ENCODE measurements around the gene FADS1. TPM values are rescaled to one million over a fixed set of nuclear protein-coding genes. Genes with fewer than 3 reads are reported as not detected.

The FADS1 gene
- total RNA-seq, 1 donor from 2014 or later: 155 TPM

- Mint-ChIP-seq H3K4me3 (ENCODE audit: unreplicated experiment) (no peak overlapping the region), H3K27ac (ENCODE audit: unreplicated experiment) (no peak overlapping the region), H3K9me3 (ENCODE audit: unreplicated experiment) (peaks cover 5% of the 10 kb centered on the region), H3K36me3 (ENCODE audit: unreplicated experiment) (no peaks in the 10 kb centered on the region), H3K4me1 (ENCODE audit: low read depth, unreplicated experiment) (peaks cover 1% of the 10 kb centered on the region), H3K27me3 (ENCODE audit: unreplicated experiment) (peaks cover 8% of the 10 kb centered on the region)
- TF ChIP-seq, protein P1, sequence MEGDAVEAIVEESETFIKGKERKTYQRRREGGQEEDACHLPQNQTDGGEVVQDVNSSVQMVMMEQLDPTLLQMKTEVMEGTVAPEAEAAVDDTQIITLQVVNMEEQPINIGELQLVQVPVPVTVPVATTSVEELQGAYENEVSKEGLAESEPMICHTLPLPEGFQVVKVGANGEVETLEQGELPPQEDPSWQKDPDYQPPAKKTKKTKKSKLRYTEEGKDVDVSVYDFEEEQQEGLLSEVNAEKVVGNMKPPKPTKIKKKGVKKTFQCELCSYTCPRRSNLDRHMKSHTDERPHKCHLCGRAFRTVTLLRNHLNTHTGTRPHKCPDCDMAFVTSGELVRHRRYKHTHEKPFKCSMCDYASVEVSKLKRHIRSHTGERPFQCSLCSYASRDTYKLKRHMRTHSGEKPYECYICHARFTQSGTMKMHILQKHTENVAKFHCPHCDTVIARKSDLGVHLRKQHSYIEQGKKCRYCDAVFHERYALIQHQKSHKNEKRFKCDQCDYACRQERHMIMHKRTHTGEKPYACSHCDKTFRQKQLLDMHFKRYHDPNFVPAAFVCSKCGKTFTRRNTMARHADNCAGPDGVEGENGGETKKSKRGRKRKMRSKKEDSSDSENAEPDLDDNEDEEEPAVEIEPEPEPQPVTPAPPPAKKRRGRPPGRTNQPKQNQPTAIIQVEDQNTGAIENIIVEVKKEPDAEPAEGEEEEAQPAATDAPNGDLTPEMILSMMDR (IDR thresholded peaks at IDR 0.05; ENCODE audit: partially characterized antibody, unreplicated experiment): no peak
- DNase-seq: no peak
Observed at GRCh38 chr11:61775606-61776554, 40.9 kb downstream of the FADS1 start.

GRCh38 chr11:61775106-61775505 lies 41.7 kb downstream of the FADS1 start:
- no peak overlapping the region for H3K27ac Mint-ChIP-seq (ENCODE audit: unreplicated experiment)
- no peak overlapping the region for H3K4me3 Mint-ChIP-seq (ENCODE audit: unreplicated experiment)
- H3K36me3 Mint-ChIP-seq (ENCODE audit: unreplicated experiment): no peaks in the 10 kb centered on the region
- H3K4me1 Mint-ChIP-seq (ENCODE audit: low read depth, unreplicated experiment): peaks cover 1% of the 10 kb centered on the region
- DNase-seq: no peak
- peaks cover 5% of the 10 kb centered on the region for H3K9me3 Mint-ChIP-seq (ENCODE audit: unreplicated experiment)
- peaks cover 8% of the 10 kb centered on the region for H3K27me3 Mint-ChIP-seq (ENCODE audit: unreplicated experiment)
- TF ChIP-seq, protein P1 (IDR thresholded peaks at IDR 0.05; ENCODE audit: partially characterized antibody, unreplicated experiment): no peak

- peaks cover 5% of the 10 kb centered on the region for H3K9me3 Mint-ChIP-seq (ENCODE audit: unreplicated experiment)
- H3K4me3 Mint-ChIP-seq (ENCODE audit: unreplicated experiment): no peak overlapping the region
- no peaks in the 10 kb centered on the region for H3K36me3 Mint-ChIP-seq (ENCODE audit: unreplicated experiment)
- peaks cover 8% of the 10 kb centered on the region for H3K27me3 Mint-ChIP-seq (ENCODE audit: unreplicated experiment)
- TF ChIP-seq, protein P1 (IDR thresholded peaks at IDR 0.05; ENCODE audit: partially characterized antibody, unreplicated experiment): no peak
- H3K4me1 Mint-ChIP-seq (ENCODE audit: low read depth, unreplicated experiment): peaks cover 1% of the 10 kb centered on the region
- no peak for DNase-seq
- no peak overlapping the region for H3K27ac Mint-ChIP-seq (ENCODE audit: unreplicated experiment)
Observed at GRCh38 chr11:61774411-61774810, 42.4 kb downstream of the FADS1 start.

- Mint-ChIP-seq H3K36me3 (ENCODE audit: unreplicated experiment) (no peaks in the 10 kb centered on the region), H3K27ac (ENCODE audit: unreplicated experiment) (no peak overlapping the region), H3K4me3 (ENCODE audit: unreplicated experiment) (no peak overlapping the region), H3K4me1 (ENCODE audit: low read depth, unreplicated experiment) (peaks cover 1% of the 10 kb centered on the region), H3K27me3 (ENCODE audit: unreplicated experiment) (peaks cover 8% of the 10 kb centered on the region), H3K9me3 (ENCODE audit: unreplicated experiment) (peaks cover 5% of the 10 kb centered on the region)
- DNase-seq: no peak
- TF ChIP-seq, protein P1 (IDR thresholded peaks at IDR 0.05; ENCODE audit: partially characterized antibody, unreplicated experiment): no peak
Observed at GRCh38 chr11:61773809-61774208, 43.0 kb downstream of the FADS1 start.

DNA sequence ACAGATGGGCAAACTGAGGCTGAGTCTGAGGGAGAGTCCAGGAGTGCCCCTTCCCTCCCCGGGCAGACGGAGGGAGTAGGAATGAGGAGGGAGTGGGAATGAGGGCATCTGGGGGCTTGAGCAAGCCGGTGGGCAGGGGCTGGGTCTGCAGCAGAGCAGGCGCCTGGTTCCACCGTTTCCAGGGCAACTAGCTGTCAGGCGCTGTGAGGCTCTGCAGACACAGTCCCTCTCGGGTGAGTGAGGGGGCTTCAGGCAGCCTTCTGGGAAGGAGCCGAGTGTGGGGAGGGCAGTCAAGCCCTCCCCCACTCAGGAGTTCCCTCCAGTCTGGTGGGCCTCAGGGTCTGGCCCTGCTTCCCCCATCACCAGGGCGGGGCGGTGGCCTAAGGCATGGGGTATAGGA lies 43.4 kb downstream of the FADS1 start:
- TF ChIP-seq, protein P1 (IDR thresholded peaks at IDR 0.05; ENCODE audit: partially characterized antibody, unreplicated experiment): no peak
- peaks cover 1% of the 10 kb centered on the region for H3K4me1 Mint-ChIP-seq (ENCODE audit: low read depth, unreplicated experiment)
- H3K27ac Mint-ChIP-seq (ENCODE audit: unreplicated experiment): peak overlapping the region; percentile 28
- H3K27me3 Mint-ChIP-seq (ENCODE audit: unreplicated experiment): peaks cover 8% of the 10 kb centered on the region
- no peak for DNase-seq
- peaks cover 5% of the 10 kb centered on the region for H3K9me3 Mint-ChIP-seq (ENCODE audit: unreplicated experiment)
- no peak overlapping the region for H3K4me3 Mint-ChIP-seq (ENCODE audit: unreplicated experiment)
- no peaks in the 10 kb centered on the region for H3K36me3 Mint-ChIP-seq (ENCODE audit: unreplicated experiment)

Measured in glutamatergic neuron (in vitro differentiated cells).